Measurements from ENCODE around the gene PRDM10. TPM values are rescaled to one million over a fixed set of nuclear protein-coding genes. Genes with fewer than 3 reads are reported as not detected.

The PRDM10 gene
- total RNA-seq, 4 donors from 2014 or later = 7.8 to 18.6 (median 9.7) TPM

GRCh38 chr11:129992161-129992944, 10.3 kb downstream of the PRDM10 start:
- intact Hi-C loops (cut with DNase I) = loop anchor here (10.0 kb wide), 1 partner anchor 142 kb away; no protein-coding TSS in a partner anchor
- Histone ChIP-seq H3K9me3 (no peaks in the 10 kb centered on the region), H3K4me3 (replicated peaks in 1 of 3) (no peak overlapping the region), H3K36me3 (no peaks in the 10 kb centered on the region), H3K27me3 (no peaks in the 10 kb centered on the region), H3K27ac (no peak overlapping the region), H3K4me1 (peaks cover 0 to 10% of the 10 kb centered on the region in 2 donors)
- DNase-seq = peak; percentile 51 to 53
- WGBS, 2 donors = 25 to 37% methylated on average over 6 of the region's 6 CpGs
- TF ChIP-seq POLR2A (IDR thresholded peaks at IDR 0.05) (no peak), CTCF (IDR thresholded peaks at IDR 0.05) (peak in 3 of 6 experiments; percentile 40 to 55 (median 44))

- DNase-seq = no peak
- 70 to 76% methylated on average over 3 of the region's 3 CpGs for WGBS, 2 donors
- H3K27ac ChIP-seq = no peak overlapping the region
- H3K4me1 ChIP-seq = peaks cover 0 to 14% of the 10 kb centered on the region in 2 donors
- no peaks in the 10 kb centered on the region for H3K36me3 ChIP-seq
- no peak overlapping the region for H3K4me3 ChIP-seq (replicated peaks in 1 of 3)
- TF ChIP-seq POLR2A (IDR thresholded peaks at IDR 0.05) (no peak), CTCF (IDR thresholded peaks at IDR 0.05) (no peak)
- no peaks in the 10 kb centered on the region for H3K9me3 ChIP-seq
- intact Hi-C loops (cut with DNase I) = no loop called here
- H3K27me3 ChIP-seq = no peaks in the 10 kb centered on the region
Measured at GRCh38 chr11:129989149-129989813, 13.4 kb downstream of the PRDM10 start.

GRCh38 chr11:129987950-129988349, 14.7 kb downstream of the PRDM10 start:
- Histone ChIP-seq H3K9me3 (no peaks in the 10 kb centered on the region), H3K4me1 (peaks cover 0 to 13% of the 10 kb centered on the region in 2 donors), H3K27me3 (no peaks in the 10 kb centered on the region), H3K4me3 (replicated peaks in 1 of 3) (no peak overlapping the region), H3K27ac (no peak overlapping the region), H3K36me3 (no peaks in the 10 kb centered on the region)
- no peak for DNase-seq
- TF ChIP-seq POLR2A (IDR thresholded peaks at IDR 0.05) (no peak), CTCF (IDR thresholded peaks at IDR 0.05) (no peak)
- 98 to 99% methylated on average over 3 of the region's 3 CpGs for WGBS, 2 donors
- intact Hi-C loops (cut with DNase I) = no loop called here

- Histone ChIP-seq H3K36me3 (no peaks in the 10 kb centered on the region), H3K4me3 (replicated peaks in 1 of 3) (no peak overlapping the region), H3K9me3 (no peaks in the 10 kb centered on the region), H3K27me3 (no peaks in the 10 kb centered on the region), H3K27ac (no peak overlapping the region), H3K4me1 (peaks cover 0 to 4% of the 10 kb centered on the region in 2 donors)
- intact Hi-C loops (cut with DNase I) = no loop called here
- no peak for DNase-seq
- no peak for TF ChIP-seq CTCF (IDR thresholded peaks at IDR 0.05)
- WGBS, 2 donors = 86 to 90% methylated on average over 3 of the region's 3 CpGs
Measured at GRCh38 chr11:129985823-129986222, 16.8 kb downstream of the PRDM10 start.

GRCh38 chr11:129980086-129980485, 22.5 kb downstream of the PRDM10 start:
- TF ChIP-seq POLR2A (IDR thresholded peaks at IDR 0.05) = no peak
- TF ChIP-seq CTCF (IDR thresholded peaks at IDR 0.05) = no peak
- 87 to 94% methylated on average over 8 of the region's 8 CpGs for WGBS, 2 donors

More at GRCh38 chr11:129980086-129980485, 22.5 kb downstream of the PRDM10 start:
- no peaks in the 10 kb centered on the region for H3K4me1 ChIP-seq
- no peaks in the 10 kb centered on the region for H3K36me3 ChIP-seq
- intact Hi-C loops (cut with DNase I) = no loop called here
- H3K9me3 ChIP-seq = no peaks in the 10 kb centered on the region
- H3K27me3 ChIP-seq = no peaks in the 10 kb centered on the region
- no peak overlapping the region for H3K4me3 ChIP-seq (replicated peaks in 1 of 3)
- H3K27ac ChIP-seq = no peak overlapping the region
- no peak for DNase-seq
